T-helper 1 cell treated with Interleukin-12 subunit alpha and Interleukin-12 subunit beta and Interleukin-4 antibody, amounts not matched to agents 30 μg/mL and 1 μg/mL, for 36 hours (primary cell): ENCODE results near the gene PPP1R27.

ENCODE experiments used
- H3K27ac Mint-ChIP-seq: one replicate; pipeline ENCODE4 v1.8.0; 2021; ENCODE audit warnings: mild to moderate bottlenecking, mixed read lengths
- H3K27me3 Mint-ChIP-seq: one replicate; pipeline ENCODE4 v1.8.0; 2021; ENCODE audit warnings: low read depth, mixed read lengths
- H3K36me3 Mint-ChIP-seq: one replicate; pipeline ENCODE4 v1.8.0; 2021; ENCODE audit warnings: low read depth, mixed read lengths
- H3K4me1 Mint-ChIP-seq: one replicate; pipeline ENCODE4 v1.8.0; 2021; ENCODE audit warnings: low read depth, mixed read lengths
- H3K4me3 Mint-ChIP-seq: one replicate; pipeline ENCODE4 v1.8.0; 2021; ENCODE audit warnings: mild to moderate bottlenecking, moderate library complexity, mixed read lengths
- H3K9me3 Mint-ChIP-seq: one replicate; pipeline ENCODE4 v1.8.0; 2021; ENCODE audit warnings: mixed read lengths

PPP1R27 gene

GRCh38 chr17:81802048-81802758 is 32.6 kb downstream of the PPP1R27 start:
- no peak overlapping the region for H3K4me3 Mint-ChIP-seq
- no peaks in the 10 kb centered on the region for H3K36me3 Mint-ChIP-seq
- H3K27ac Mint-ChIP-seq = no peak overlapping the region
- H3K4me1 Mint-ChIP-seq = no peaks in the 10 kb centered on the region
- H3K27me3 Mint-ChIP-seq = peaks cover 37% of the 10 kb centered on the region
- no peaks in the 10 kb centered on the region for H3K9me3 Mint-ChIP-seq

- no peaks in the 10 kb centered on the region for H3K9me3 Mint-ChIP-seq
- H3K27me3 Mint-ChIP-seq = peaks cover 37% of the 10 kb centered on the region
- no peak overlapping the region for H3K4me3 Mint-ChIP-seq
- H3K27ac Mint-ChIP-seq = no peak overlapping the region
- no peaks in the 10 kb centered on the region for H3K4me1 Mint-ChIP-seq
- H3K36me3 Mint-ChIP-seq = no peaks in the 10 kb centered on the region
Measured at GRCh38 chr17:81801327-81801726, 33.5 kb downstream of the PPP1R27 start.

- no peak overlapping the region for H3K27ac Mint-ChIP-seq
- H3K36me3 Mint-ChIP-seq = no peaks in the 10 kb centered on the region
- H3K9me3 Mint-ChIP-seq = no peaks in the 10 kb centered on the region
- H3K4me1 Mint-ChIP-seq = no peaks in the 10 kb centered on the region
- H3K4me3 Mint-ChIP-seq = no peak overlapping the region
- no peaks in the 10 kb centered on the region for H3K27me3 Mint-ChIP-seq
Measured at GRCh38 chr17:81794509-81794908, 40.3 kb downstream of the PPP1R27 start.

- Mint-ChIP-seq H3K27ac (no peak overlapping the region), H3K4me3 (no peak overlapping the region), H3K27me3 (no peaks in the 10 kb centered on the region), H3K4me1 (no peaks in the 10 kb centered on the region), H3K36me3 (no peaks in the 10 kb centered on the region), H3K9me3 (no peaks in the 10 kb centered on the region)
Measured at GRCh38 chr17:81794074-81794476, 40.8 kb downstream of the PPP1R27 start.

GRCh38 chr17:81792675-81793615 is 41.9 kb downstream of the PPP1R27 start:
- no peaks in the 10 kb centered on the region for H3K36me3 Mint-ChIP-seq
- H3K9me3 Mint-ChIP-seq = no peaks in the 10 kb centered on the region
- no peaks in the 10 kb centered on the region for H3K4me1 Mint-ChIP-seq
- no peak overlapping the region for H3K27ac Mint-ChIP-seq
- no peak overlapping the region for H3K4me3 Mint-ChIP-seq
- no peaks in the 10 kb centered on the region for H3K27me3 Mint-ChIP-seq
